ENCODE measurements around the gene GCGR. TPM values are rescaled to one million over a fixed set of nuclear protein-coding genes. Genes with fewer than 3 reads are reported as not detected.

Gene GCGR
- total RNA-seq = 0.20 TPM

DNA sequence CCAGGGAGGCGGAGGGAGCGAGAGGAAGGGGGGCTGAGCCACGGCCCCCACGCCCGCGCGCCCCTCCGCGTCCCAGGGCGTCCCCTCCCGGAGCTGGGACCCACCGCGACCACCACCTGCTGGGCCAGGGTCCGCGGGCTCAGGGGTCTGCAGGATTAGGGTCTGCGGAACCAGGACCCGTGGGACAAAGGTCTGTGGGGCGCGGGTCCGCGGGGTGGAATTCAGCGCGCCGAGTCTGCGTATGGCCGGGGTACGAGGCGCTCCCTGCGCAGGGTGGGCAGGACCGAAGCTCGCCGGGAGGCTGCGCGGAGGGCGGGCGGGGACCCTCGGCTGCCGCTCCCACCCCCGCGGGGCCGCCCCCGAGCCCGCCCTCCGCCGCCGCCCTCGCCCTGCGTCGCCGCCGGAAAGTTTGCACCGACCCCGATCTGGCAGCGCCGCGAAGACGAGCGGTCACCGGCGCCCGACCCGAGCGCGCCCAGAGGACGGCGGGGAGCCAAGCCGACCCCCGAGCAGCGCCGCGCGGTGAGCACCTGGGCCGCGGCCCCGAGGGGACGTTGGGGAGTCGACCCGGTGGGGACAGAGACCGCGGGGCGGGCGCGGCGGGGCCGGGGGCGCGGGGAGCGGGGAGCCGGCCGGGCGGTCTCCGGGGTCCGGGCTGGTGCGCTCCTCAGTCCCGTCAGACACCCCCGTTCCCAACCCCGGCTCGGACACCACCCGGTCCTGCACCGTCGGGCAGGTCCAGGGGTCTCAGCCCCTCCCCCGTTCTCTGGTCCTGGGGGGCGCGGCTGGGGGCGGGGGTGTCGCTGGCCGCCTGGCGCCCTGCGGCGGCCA, at the start of gene GCGR:
TSS of gene GCGR (plus strand) at position 423 of the 831 bp plus-strand sequence. CDS start 4,869 bp downstream, outside the sequence.
- no peak for DNase-seq (ENCODE audit: low spot score)

DNA sequence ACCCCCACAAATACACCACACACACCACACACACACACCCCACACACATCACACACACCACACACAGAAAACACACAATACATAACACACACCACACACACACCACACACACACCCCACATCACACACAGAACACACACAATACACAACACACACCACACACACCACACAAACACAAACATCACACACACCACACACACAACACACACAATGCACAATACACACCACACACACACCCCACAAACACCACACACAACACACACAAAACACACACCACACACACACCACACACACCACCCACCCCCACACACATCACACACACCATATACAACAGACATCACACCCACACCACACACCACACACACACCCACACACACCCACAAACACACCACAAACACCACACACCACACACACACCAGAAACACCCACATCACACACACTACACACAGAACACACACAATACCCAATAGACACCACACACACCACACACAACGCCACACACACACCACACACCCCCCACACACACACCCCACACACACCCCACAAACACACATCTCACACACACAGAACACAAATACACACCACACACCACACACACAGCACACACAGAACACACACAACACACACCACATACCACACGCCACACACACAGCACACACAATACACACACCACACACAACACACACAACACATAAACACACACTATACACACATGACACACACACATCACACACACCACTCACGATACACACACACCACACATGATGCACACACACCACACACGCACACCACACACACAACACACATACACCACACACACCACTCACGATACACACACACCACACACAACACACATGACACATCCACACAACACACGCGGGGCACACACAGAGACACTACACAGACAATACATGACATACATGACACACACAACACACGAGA, 11.0 kb upstream of the GCGR start:
- DNase-seq (ENCODE audit: low spot score) = no peak

DNA sequence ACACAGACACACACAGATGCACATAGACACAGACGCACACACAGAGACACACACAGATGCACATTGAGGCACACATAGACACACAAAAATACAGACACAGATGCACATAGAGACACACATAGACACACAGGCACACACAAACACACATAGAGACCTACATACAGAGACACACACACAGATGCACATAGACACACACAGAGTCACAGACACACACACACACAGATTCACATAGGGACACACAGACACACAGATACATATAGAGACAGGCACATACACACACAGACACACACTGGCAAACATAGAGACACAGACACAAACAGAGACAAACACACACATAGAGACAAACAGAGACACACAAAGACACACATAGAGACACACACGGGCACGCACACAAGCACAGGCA, 9.9 kb upstream of the GCGR start:
- no peak for DNase-seq (ENCODE audit: low spot score)

DNA sequence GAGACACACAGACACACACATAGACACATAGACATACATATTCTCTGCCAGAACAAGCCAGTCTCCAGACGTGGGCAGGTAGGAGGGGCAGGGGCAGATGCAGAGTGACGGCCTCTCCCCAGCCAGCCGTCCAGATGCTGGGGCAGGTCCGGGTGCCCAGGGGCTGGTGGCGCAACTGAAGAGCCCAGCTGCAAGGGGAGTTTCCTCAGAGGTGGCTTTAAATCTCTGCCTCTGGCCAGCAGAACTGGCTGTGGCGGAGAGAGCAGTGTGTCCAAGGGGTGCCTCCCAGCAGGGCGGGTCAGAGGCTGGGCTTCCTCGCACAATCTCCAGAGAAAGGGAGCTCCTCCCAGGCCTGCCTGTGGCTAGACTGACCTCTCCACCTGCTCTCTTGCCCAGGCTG, 9.4 kb upstream of the GCGR start:
- no peak for DNase-seq (ENCODE audit: low spot score)

DNA sequence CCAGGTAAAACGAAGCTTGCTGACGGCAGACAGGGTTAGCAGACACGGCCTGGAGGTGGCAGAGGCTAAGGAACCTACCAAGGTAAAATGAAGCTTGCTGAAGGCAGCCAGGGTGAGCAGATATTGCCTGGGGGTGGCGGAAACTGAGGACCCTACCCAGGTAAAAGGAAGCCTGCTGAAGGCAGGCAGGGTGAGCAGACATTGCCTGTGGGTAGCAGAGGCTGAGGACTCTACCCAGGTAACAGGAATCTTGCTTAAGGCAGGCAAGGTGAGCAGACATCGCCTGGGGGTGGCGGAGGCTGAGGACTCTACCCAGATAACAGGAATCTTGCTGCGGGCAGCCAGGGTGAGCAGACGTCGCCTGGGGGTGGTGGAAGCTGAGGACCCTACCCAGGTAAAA, 2.6 kb upstream of the GCGR start:
- no peak for DNase-seq (ENCODE audit: low spot score)

DNA sequence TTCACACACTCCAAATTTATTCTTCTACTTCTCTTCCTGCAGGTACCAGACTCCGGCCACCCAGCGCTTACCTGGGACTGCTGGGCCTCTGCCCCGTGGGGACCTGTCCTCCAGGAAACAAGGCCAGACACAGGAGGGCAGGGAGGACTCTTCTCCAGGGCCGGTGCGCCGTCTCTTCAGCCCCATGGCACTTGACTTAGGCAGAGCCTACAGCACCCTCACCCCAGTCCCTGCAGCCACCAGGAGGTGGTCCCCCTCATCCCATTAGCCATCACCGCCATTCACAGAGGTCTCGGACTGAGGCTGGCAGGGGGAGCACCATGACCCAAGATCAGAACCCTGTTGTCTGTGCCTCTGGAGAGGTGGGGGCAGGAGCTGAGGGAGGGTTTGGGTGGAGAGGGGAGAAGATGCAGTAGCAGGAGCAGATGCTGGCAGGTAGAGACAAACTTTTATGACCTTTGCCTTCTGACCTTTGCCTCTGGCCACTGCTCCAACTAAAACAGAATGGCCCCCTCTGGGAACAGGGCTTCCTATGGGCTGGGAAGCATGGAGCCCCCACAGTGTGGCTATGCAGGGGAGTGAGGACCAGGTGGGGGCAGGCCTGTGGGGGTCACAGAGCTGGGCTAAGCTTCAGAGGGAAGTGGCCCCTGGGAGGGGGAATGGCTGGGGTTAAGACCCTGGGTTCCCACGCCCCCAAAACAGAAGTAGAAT, 1.7 kb upstream of the GCGR start:
- no peak for DNase-seq (ENCODE audit: low spot score)

DNA sequence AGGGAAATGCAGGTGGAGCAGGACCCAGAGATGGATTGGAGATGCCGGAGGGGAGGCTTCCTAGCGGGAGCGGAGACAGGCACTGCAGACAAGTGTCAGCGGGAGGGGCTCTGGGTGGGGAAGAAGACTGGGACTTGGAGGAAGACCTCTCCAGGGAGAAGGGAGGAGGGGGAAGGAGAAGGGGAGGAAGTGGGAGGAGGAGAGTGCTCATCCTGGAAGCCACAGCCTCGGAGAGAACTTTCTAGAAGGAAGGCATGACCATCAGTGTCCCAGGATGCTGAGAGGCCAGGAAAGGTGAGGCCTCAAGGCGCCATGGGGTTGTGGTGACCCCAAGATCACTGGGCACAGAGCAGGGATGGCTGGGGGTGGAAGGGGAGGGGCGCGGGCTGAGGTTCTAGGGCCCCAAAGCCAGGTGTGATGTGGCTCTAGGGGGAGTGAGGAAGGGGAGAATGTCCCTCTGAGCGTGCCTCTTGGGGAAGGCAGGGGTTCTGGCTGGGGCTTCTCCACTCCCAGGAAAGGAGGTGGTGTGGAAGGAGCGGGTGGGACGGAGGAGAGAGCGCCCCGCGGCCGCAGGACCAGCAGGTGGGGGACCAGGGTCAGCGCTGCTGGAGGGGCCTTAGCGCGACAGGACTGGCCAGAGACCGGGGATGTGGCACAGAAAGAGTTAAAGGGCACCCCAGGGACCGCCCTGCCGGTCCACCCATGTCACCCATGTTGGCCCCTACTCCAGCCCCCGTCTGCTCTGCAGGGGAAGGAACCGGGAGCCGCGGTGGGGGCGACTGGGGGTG, 900 bp upstream of the GCGR start:
- DNase-seq (ENCODE audit: low spot score) = no peak

DNA sequence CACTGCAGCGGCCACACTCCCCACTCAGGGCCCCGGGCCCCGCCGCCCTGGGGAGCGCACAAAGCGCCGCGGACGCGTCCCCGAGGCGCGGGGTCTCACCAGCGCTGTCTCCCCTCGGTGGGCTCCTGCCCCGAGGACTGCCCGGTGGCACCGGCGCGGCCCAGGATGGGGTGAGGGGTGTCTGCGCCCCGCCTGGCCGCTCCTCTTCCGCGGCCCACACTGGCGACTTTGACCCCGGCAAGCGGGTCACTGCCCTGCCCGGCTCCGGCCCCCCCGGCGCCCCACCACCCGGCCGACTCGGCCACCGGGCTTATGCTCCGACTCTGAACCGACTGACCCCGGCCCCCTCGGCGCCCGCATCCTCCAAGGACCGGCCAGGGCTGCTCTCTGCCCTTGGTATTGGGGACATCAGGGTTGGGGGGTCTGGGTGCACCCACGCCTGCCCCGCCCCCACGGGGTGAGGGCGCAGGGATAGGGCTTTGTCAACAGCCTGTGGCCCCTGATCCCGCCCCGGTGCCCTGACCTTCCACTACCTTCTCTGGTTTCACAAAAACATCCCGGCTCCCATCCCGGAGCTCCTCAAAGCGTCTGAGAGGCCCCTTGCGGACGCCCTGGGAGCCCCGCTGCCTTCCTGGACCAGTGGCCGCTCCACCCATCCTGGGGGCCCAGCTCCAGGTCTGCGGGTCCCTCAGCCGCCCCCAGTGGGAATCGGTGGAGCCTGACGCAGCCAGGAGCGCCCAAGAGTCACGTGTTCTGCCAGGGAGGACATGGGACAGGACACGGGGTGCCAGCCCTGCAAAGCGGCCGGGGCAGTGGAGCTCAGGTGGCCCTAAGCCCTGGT, 829 bp downstream of the GCGR start:
- no peak for DNase-seq (ENCODE audit: low spot score)

DNA sequence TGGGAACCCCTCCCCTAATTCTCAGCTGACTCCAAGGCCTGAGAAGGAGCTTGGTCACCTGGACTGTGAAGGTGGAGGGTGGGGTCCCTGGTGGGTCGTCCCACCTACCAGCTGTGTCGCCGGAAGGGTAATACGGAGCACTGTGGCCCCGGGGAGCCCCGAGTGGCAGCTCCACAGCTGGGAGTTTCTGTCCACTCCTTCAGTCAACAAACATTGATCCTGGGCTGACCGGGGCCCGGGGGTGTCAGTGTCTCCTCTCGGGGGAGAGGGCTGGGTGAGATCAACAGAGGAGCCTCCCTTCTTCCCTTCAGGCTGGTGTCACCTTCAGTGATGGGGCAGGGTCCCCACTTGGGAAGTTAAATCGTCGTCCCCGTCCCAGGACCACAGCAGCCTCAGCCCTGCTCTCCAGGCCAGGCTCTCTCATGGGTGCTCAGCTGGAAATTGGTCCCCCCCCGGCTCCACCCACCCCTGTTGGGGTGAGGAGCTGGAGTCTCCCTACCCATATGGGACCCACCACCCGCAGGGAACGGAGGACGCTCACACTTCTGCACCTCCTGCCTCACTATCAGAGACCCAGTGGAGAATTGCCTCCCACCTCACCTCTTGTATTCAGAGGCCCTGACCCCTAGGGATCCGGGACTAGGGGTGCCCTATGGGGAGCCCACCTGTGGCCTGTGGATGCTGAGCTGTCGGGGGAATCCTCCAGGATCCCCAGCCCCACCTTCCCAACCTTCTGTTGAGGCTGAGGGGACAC, 1.9 kb downstream of the GCGR start:
- no peak for DNase-seq (ENCODE audit: low spot score)

DNA sequence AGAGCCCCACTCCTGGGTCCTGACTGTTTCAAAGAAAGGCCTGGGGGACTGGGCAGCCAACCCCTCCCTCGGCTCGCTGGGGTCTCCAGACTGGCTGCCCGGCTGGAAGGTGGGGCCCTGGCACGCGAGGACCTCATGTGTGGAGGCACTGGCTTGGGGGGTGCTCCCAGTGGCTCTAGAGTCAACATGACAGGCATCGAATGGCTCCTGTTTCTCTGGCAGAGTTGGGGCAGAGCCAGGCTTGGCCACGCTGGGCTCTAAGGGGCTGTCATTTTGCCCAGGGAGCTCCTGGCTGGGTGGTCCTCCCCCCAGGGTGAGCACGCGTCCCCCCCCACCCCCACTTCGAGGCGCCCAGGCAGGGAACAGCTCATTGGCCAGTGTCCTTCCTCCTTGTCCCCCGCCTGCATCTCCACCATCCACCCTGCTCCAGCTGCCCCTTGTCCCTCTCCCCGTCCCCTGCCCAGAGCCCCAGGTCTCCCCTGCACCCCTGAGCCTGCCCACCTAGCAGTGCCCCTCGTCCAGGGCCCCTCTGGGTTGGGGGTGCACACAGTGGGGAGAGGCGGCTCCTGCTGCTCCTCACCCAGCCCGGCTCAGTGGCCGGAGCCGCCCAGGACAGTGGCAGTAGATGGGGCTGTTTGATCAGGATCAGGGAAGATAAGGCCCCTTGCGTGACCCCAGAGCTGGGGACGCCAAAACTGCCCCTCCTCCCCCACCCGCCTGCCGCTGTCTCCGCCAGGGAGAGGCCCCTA, 2.7 kb downstream of the GCGR start:
- no peak for DNase-seq (ENCODE audit: low spot score)

DNA sequence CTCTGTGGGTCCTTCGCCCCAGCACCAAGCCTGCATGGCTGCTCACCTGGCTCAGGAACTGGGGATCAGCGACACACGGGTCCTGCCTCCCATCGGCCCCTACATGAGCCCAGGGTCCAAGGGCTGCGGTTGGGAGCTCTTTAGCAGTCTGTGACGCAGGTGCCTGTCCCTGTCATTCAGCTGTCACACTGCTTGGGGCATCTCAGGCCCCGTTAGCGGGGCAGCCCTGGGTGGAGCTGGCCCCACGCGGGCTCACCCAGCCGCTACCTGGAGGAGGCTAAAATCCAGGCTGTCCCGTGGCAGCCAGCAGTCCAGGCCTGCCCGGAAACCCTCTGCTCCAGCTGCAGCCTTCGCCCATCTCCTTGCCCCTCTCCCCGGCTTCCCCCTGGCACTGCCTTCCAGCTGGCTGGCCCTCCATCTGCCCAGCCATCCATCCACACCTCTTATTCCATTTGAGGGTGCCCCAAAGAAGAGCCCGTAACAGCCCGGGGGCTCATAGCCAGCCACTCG, 3.3 kb downstream of the GCGR start:
- no peak for DNase-seq (ENCODE audit: low spot score)

DNA sequence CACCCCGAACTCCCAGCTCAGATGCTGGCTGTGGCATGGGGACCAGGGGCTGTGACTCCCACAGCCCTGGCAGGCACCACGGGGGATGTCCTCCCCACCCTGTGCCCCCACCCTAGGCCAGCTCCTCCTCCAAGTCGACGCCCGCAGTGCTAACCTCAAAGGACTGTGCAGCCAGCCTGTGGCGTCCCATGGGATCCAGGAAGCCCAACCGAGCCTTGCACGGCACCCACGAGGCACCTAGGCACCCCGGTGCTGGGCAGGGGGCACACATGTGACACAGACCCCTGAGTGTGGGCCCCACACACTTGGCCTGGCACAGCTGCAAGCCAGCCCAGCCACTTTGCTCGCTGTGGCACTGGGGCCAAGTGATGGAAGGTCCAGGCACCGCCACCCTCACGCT, 3.9 kb downstream of the GCGR start:
- DNase-seq (ENCODE audit: low spot score) = no peak

DNA sequence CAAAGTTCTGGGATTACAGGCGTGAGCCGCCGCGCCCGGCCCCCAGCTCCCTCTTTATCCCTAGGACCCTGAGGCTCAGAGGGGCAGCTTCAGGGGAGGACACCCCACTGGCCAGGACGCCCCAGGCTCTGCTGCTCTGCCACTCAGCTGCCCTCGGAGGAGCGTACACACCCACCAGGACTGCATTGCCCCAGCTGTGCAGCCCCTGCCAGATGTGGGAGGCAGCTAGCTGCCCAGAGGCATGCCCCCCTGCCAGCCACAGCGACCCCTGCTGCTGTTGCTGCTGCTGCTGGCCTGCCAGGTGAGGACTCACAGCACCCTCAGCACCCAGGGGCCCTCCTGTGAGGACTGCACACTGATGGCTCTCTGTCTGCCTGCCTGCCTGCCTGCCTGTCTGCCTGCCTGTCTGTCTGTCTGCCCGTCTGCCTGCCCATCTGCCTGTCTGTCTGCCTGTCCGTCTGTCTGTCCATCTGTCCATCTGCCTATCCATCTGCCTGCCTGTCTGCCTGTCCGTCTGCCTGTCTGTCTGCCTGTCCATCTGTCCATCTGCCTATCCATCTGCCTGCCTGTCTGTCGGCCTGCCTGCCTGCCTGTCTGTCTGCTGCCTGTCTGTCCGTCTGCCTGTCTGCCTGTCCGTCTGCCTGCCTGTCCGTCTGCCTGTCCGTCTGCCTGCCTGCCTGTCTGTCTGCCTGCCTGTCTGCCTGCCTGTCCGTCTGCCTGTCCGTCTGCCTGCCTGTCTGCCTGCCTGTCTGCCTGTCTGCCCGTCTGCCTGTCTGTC, 5.0 kb downstream of the GCGR start:
- DNase-seq (ENCODE audit: low spot score) = no peak

DNA sequence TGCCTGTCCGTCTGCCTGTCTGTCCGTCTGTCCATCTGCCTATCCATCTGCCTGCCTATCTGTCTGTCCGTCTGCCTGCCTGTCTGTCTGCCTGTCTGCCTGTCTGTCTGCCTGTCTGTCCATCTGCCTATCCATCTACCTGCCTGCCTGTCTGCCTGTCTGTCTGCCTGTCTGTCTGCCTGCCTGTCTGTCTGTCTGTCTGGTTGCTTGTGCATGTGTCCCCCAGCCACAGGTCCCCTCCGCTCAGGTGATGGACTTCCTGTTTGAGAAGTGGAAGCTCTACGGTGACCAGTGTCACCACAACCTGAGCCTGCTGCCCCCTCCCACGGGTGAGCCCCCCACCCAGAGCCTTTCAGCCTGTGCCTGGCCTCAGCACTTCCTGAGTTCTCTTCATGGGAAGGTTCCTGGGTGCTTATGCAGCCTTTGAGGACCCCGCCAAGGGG, 5.6 kb downstream of the GCGR start:
- DNase-seq (ENCODE audit: low spot score) = no peak

DNA sequence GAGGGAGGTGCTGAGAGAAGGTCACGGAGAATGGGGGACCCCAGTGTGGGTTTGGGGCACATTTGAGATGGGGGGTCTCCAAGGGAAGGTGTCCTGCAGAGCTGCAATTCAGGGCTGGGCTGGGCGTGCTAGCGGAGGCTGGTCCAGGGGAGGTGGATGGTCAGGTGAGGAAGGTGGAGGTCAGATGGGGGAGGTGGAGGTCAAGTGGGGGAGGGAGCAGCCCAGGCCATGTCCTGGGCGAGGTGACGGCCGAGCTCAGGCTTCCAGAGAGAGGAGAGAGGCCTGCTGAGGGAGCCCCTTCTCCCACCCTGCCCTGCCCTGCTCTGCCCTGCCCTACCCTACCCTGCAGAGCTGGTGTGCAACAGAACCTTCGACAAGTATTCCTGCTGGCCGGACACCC, 6.5 kb downstream of the GCGR start:
- DNase-seq (ENCODE audit: low spot score) = no peak

DNA sequence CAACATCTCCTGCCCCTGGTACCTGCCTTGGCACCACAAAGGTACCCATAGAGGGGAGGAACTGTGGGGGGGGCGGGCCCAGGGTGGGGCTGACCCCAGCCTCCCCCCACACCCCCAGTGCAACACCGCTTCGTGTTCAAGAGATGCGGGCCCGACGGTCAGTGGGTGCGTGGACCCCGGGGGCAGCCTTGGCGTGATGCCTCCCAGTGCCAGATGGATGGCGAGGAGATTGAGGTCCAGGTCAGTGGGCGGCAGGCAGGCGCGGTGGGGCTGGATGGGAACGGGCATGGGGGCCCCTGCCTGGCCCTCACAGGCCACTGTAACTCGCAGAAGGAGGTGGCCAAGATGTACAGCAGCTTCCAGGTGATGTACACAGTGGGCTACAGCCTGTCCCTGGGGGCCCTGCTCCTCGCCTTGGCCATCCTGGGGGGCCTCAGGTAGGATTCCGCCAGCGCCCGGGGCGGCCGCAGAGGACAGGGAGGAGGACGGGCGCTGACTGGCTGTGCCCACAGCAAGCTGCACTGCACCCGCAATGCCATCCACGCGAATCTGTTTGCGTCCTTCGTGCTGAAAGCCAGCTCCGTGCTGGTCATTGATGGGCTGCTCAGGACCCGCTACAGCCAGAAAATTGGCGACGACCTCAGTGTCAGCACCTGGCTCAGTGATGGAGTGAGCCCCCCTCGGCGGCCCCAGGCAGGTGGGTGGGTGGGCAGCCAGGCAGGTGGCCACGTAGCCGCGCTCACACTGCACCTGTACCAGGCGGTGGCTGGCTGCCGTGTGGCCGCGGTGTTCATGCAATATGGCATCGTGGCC, 7.1 kb downstream of the GCGR start:
- no peak for DNase-seq (ENCODE audit: low spot score)

Data from mucosa of gallbladder (tissue), 1 donor.